ENCODE measurements around the gene GPC1.

GPC1 gene

DNA sequence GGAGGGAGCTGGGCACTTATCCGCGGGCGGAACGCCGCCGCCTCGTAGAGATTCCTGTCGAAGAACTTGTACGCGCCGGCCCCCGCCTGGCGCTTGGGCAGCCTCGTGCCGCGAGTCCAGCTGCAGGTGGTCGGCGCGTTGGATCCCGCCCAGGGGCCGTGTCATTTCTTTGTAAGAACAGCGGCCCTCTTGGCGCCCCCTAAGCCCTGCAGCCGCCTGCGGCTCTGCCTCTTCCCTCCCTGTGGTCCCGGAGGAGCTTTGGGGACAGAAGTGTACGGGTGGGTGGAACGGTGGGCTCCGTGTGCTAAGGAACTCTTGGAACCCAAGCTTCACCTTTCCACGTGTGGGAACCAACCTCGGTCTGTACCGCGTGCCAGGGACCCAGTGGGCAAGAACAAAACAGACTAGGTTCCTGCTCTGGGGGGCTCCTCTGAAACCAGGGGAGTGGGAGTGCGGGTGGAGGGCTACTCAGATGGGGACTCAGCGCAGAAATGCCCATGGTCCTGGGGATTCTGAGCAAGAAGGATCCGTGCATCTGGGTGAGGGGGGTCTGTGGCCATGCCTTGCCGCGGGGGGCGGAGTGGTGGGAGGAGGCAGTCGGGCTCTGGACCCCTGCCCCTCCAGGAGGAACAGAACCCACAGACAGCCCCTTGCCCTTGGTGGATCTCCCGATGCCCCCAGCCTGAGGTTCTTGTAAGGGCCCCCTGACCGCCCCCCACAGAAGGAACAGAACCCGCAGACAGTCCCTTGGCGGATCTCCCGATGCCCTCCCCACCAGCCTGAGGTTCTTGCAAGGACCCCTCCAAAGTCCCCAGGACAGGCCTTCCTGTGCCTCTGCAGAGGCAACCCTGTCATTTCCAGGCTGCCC lies 1.5 kb downstream of the GPC1 start:
- peak in 13 of 42 donors; percentile 7 to 50 (median 36) for DNase-seq
- intact Hi-C loops (cut with DNase I): loop anchor here (5.0 kb wide), 1 partner anchor 285 kb away; no protein-coding TSS in a partner anchor

DNA sequence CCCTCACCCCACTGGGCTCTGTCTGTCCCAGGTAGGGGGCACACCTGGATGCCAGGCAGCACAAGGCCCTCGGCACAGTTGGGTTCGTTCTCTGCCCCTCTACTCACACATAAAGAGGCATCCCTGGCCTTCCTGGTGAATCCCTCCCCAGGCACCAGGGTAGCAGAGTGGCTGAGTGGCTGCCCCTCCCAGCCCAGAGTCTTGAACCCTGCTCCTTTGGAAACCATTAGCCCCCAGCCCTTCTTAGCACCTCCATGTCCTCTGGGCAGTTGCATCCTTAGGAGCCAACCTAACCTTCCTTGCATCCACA lies 2.0 kb downstream of the GPC1 start:
- DNase-seq: peak in 5 of 42 donors; percentile 4 to 42 (median 29)
- intact Hi-C loops (cut with DNase I): loop anchor here (5.0 kb wide), 1 partner anchor 285 kb away; no protein-coding TSS in a partner anchor

- peak; percentile 70 to 93 (median 88) for DNase-seq
- intact Hi-C loops (cut with DNase I): loop anchor here (1.0 to 5.0 kb wide), 2 partner anchors 205 to 286 kb away; no protein-coding TSS in a partner anchor
These were observed 2.7 kb downstream of the GPC1 start for GRCh38 chr2:240437861-240438809.

DNA sequence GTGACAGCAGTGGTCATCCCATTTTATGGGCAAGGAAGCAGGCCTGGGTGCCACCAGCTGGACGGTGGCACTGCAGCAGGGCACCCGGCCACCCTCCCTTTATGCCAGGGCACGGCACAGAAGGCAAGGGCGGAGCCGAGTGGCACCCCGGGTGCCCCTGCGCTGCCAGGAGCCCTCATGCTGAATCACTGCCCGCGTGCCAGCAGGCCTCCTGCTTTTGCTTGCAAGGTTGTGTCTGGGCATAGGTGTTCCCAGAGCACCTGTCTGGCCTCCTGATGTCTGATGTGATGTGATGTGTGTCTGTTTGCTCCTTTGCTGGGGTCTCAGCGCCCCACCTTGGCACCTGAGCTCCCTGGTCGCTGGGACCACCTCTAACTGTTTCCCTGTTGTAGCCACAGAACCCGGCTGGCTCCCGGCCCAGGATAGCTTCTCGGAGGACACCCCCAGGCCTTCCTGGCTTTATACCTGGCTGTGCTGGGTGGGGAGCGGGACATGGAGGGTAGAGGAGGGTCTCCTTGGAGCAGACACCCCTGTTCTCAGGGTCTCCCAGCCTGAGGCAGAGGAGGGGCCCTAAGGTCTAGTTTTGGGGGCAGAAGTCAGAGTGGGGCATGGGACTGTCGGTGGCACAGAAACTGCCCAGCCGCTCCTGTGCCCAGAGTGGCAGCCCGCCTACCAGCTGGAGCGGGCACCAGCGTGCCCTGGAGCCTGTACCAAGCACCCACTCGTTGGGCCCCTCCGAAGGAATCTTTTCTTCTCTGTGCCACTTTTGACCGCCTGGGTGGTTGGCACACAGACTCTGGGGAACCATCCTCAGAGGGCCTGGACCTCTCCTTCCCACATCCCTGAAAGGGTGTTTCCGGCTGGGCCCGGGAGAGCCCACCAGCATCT lies 3.6 kb downstream of the GPC1 start:
- intact Hi-C loops (cut with DNase I): loop anchor here (1.0 to 5.0 kb wide), 2 partner anchors 206 to 287 kb away; no protein-coding TSS in a partner anchor
- DNase-seq: peak in 17 of 42 donors; percentile 2 to 47 (median 27)

DNA sequence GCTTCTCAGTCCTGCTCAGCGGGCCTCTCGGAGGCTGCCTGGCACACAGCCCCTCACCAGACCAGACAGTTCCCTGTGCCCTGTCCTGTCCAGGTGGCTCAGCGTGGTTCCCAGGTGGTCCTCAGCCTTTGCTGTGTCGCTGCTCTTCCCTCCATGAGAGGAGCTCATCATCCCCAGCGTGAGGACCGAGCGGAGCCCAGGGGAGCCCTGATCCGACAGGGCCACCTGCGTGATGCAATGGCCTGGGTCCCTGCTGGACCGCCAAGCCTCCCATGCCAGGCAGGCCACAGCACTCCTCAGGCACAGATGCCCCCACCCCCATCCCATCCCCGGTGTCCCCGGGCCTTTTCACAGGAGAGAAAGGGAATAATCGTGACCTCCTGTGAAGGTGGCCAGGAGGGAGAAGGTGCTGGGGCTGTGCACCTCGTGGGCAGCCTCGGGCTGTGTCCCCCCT lies 4.3 kb downstream of the GPC1 start:
- peak in 7 of 42 donors; percentile 4 to 35 (median 8) for DNase-seq
- intact Hi-C loops (cut with DNase I): loop anchor here (5.0 kb wide), 1 partner anchor 287 kb away; no protein-coding TSS in a partner anchor

GRCh38 chr2:240440251-240440650 lies 4.8 kb downstream of the GPC1 start:
- DNase-seq: peak in 3 of 42 donors; percentile 1 to 22 (median 3)
- intact Hi-C loops (cut with DNase I): no loop called here

GRCh38 chr2:240440704-240441320 lies 5.3 kb downstream of the GPC1 start:
- intact Hi-C loops (cut with DNase I): no loop called here

GRCh38 chr2:240441326-240441992 lies 6.0 kb downstream of the GPC1 start:
- intact Hi-C loops (cut with DNase I): no loop called here
- peak in 1 of 42 donors; percentile 36 for DNase-seq

More at GRCh38 chr2:240440704-240441320, 5.3 kb downstream of the GPC1 start:
- DNase-seq: peak in 2 of 42 donors; percentile 3

DNA sequence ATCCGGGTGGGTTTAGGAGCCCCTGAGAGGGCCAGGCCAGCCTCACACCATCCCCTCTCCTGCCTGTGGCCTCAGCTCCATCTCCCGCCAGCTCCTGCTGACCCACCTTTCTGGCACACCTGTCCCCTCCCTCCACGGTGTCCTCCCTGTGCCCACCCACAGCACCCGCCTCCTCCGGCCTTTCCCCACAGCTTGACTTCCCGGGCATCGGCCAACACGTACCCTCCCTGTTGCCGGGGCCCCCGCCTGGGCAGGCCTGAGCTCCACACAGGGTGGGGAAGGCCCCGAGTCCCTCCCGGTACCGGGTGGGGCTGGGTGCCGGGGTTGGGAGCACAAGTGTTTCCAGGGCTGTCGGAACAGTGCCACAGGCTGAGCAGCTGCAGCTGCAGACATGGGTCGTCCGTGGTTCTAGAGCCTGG lies 6.5 kb downstream of the GPC1 start:
- intact Hi-C loops (cut with DNase I): no loop called here
- peak in 1 of 42 donors; percentile 39 for DNase-seq

DNA sequence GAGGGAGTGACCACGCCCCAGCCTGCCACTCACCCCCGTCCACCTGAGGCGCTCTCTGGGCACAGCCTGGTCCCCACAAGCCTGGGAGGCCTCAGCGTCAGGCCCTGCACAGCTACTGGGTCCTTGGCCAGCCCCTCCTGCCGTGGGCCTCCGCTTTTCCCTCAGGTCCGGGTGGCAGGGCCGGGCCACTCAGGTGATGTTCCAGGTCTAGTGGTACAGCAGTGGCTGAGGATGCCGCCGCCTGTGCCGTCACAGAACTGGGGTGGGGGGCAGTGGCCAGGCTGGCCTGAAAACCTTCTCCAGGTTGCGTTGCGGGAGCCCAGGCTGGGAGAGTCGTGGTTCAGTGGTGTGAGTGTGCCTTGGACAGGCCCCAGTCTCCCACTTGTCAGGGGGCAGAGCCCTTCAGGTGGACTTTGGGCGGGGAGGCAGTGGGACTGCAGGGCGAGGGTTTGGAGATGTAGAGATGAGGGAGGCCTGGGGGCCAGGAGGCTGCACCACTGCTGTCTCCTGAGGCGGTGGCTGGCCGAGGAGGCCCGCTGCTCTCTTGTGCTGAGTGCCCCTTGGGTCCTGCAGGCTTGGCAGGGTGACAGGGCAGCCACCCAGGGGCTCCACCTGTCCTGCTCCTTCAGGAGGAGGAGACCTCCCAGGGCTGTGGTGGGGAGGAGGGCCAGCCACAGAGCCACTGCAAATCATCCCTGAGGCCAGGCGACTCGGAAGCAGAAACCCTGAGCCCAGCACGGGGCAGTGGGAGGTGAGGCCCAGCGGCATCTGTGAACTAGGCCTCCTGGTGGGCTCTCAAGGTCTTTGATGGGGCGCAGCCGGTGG lies 7.6 kb downstream of the GPC1 start:
- intact Hi-C loops (cut with DNase I): no loop called here
- no peak for DNase-seq

- intact Hi-C loops (cut with DNase I): no loop called here
- no peak for DNase-seq
These were observed 8.4 kb downstream of the GPC1 start for GRCh38 chr2:240443891-240444301.

DNA sequence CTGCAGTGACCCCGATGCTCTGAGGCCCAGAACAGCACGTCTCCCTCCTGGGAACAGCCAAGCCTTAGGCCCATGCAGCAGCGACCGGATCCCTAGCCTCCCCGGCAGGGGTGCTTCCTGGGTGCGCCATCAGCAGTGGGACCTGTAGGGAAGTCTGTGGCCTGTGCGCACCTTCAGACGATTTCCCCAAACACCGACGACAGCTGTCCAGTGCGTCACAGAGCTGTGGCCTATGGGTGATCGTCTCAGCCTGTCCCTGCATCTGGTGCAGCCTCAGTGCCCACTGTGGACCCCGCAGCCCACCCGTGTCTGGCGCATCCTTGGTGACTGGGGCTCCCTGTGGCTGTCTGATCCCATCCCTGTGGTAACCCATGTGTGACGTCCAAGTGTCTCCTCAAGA lies 9.0 kb downstream of the GPC1 start:
- intact Hi-C loops (cut with DNase I): no loop called here
- DNase-seq: no peak

- intact Hi-C loops (cut with DNase I): no loop called here
- DNase-seq: no peak
These were observed 10.6 kb downstream of the GPC1 start for GRCh38 chr2:240445961-240446663.

GRCh38 chr2:240446664-240447175 lies 11.3 kb downstream of the GPC1 start:
- intact Hi-C loops (cut with DNase I): no loop called here
- no peak for DNase-seq

DNA sequence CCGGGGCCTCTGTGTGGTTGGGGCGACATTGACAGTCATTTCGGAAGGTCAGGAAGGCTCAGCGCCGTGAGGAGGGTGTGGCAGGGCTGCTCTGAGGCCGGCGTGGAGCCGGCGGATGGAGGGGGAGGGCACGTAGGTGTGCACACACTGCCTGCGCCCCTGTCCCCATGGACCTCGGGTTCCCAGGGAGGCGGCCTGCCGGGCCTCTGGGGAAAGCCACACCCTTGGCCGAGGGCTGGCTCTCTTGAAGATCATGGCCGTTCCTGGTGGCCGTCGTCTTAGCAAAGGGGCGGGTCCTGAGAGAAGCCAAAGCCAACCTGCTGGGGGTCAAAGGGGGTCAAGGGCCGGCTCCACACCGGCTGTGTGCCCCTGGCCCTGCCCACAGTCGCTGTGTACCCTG lies 11.9 kb downstream of the GPC1 start:
- intact Hi-C loops (cut with DNase I): no loop called here

DNA sequence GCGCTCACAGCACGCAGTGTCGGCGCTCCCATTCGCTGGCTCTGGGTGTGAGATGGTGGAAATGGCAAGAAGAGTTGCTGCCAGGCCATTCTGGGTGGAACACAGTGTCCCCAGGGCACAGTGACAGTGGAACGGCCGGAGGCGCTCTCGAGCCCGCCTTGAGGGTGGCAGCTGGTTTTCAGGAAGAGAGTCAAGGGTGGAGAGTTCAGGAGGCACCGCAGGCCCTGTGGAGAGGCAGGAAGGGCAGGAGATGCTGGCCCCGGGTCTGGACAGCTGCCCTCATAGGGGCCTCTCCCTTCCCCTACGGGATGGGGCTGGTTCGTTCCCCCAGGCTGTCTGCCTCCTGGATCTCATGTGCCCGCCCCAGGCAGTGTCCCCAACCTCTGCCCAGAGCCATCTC lies 12.5 kb downstream of the GPC1 start:
- DNase-seq: no peak
- intact Hi-C loops (cut with DNase I): no loop called here

More for the DNA sequence above, 11.9 kb downstream of the GPC1 start:
- no peak for DNase-seq
